Measurements from ENCODE around the gene PRUNE1.

The PRUNE1 gene

DNA sequence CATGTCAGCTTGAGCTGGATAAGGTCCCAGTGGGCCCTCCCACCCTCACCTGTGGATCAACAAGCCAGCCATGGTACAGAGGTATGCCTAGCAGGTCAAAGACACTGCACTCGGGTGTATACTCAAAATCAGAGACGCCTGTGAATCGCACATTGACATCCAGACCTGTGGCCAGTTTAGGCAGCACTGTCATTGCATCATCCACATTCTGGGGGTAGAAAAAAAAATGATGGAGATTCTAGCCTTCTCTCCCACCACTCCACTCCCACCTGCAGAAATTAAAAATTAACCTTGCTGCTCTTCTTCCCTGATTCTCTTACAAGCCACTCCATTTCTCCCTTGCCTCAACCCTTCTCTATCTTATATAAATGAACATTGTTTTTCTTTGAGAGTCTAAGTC lies 7.8 kb upstream of the PRUNE1 start:
- ChIA-PET POLR2A (interaction anchor here (1.1 kb wide), 1 partner anchor 60 kb away, joined by 4 read pairs; no protein-coding TSS in a partner anchor), CTCF (no interaction called here)

DNA sequence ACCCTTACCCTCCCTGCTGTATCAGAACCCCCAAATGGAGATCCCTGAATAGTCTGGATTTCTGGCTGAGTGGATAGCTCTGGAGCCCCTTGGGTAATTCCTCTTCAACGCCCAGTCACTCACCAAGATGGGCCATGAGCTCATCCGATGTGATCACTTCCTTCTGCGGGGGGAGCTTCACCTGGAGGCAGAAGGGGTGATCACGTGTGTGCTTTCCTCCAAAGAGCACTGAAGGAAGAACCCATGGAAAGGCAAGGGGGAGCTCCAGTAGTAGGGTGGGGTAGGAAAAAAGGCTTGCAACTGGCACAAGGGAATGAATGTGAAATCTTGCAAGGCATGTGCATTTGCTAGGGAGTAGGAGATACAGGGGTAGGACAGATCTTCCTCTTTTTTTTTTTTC lies 6.6 kb upstream of the PRUNE1 start:
- no peak for TF ChIP-seq L3MBTL2 (conservative IDR thresholded peaks at IDR 0.05)
- no peak for TF ChIP-seq SUZ12 (IDR thresholded peaks at IDR 0.05)
- TF ChIP-seq BHLHE40 (IDR thresholded peaks at IDR 0.05; ENCODE audit: borderline replicate concordance), result no peak
- no peak for TF ChIP-seq ARNT (IDR thresholded peaks at IDR 0.05)
- no peak for TF ChIP-seq LEF1 (IDR thresholded peaks at IDR 0.05; ENCODE audit: borderline replicate concordance)
- TF ChIP-seq TARDBP (IDR thresholded peaks at IDR 0.05), result no peak
- TF ChIP-seq ZNF384 (IDR thresholded peaks at IDR 0.05), result no peak
- TF ChIP-seq, protein P1, sequence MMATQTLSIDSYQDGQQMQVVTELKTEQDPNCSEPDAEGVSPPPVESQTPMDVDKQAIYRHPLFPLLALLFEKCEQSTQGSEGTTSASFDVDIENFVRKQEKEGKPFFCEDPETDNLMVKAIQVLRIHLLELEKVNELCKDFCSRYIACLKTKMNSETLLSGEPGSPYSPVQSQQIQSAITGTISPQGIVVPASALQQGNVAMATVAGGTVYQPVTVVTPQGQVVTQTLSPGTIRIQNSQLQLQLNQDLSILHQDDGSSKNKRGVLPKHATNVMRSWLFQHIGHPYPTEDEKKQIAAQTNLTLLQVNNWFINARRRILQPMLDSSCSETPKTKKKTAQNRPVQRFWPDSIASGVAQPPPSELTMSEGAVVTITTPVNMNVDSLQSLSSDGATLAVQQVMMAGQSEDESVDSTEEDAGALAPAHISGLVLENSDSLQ (IDR thresholded peaks at IDR 0.05), result no peak
- no peak for TF ChIP-seq FOXK2 (IDR thresholded peaks at IDR 0.05)
- TF ChIP-seq SP1 (IDR thresholded peaks at IDR 0.05), result no peak
- TF ChIP-seq FOXA1 (IDR thresholded peaks at IDR 0.05), result no peak
- CTCF ChIA-PET, result interaction anchor here (1.2 kb wide), 1 partner anchor 23 kb away, joined by 3 read pairs; no protein-coding TSS in a partner anchor
- DNase-seq (ENCODE audit: extremely low spot score), result no peak
- POLR2A ChIA-PET, result interaction anchor here (1.1 kb wide), 1 partner anchor 61 kb away, joined by 4 read pairs; no protein-coding TSS in a partner anchor

More for the DNA sequence above, 7.8 kb upstream of the PRUNE1 start:
- no peak for DNase-seq (ENCODE audit: extremely low spot score)
- no peak for TF ChIP-seq L3MBTL2 (conservative IDR thresholded peaks at IDR 0.05)
- TF ChIP-seq ZNF384 (IDR thresholded peaks at IDR 0.05), result no peak
- no peak for TF ChIP-seq FOXK2 (IDR thresholded peaks at IDR 0.05)
- no peak for TF ChIP-seq BHLHE40 (IDR thresholded peaks at IDR 0.05; ENCODE audit: borderline replicate concordance)
- TF ChIP-seq, protein P1 (IDR thresholded peaks at IDR 0.05), result no peak
- TF ChIP-seq FOXM1 (IDR thresholded peaks at IDR 0.05; ENCODE audit: borderline replicate concordance), result no peak
- no peak for TF ChIP-seq ARNT (IDR thresholded peaks at IDR 0.05)
- no peak for TF ChIP-seq NFRKB (IDR thresholded peaks at IDR 0.05)
- TF ChIP-seq TARDBP (IDR thresholded peaks at IDR 0.05), result no peak
- no peak for TF ChIP-seq SUZ12 (IDR thresholded peaks at IDR 0.05)
- TF ChIP-seq FOXA1 (IDR thresholded peaks at IDR 0.05), result no peak
- no peak for TF ChIP-seq CTBP1 (IDR thresholded peaks at IDR 0.05; ENCODE audit: borderline replicate concordance)
- TF ChIP-seq SP1 (IDR thresholded peaks at IDR 0.05), result no peak
- no peak for TF ChIP-seq ELF4 (IDR thresholded peaks at IDR 0.05)
- no peak for TF ChIP-seq HDGF (IDR thresholded peaks at IDR 0.05; ENCODE audit: borderline replicate concordance)
- no peak for TF ChIP-seq LEF1 (IDR thresholded peaks at IDR 0.05; ENCODE audit: borderline replicate concordance)

DNA sequence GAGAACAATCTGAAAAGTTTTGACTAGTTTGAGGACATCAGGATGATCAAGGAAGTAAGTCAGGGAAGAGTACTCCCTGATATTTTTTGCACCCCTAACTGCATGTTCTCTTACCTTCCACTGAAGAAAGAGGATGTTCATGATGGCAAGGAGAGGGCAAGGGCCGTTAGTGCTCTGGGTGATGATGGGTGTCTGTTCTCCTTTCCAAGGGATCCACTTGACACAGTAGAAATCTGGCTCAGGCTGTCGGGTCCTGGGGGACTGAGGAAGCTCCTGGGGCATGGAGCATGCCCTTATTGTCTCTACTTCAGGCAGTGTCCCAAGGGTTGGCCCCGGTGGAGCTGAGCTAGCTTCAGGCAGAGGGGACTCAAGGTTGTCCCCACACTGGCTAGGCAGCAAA lies 6.2 kb upstream of the PRUNE1 start:
- ChIA-PET CTCF (interaction anchor here (1.2 kb wide), 1 partner anchor 23 kb away, joined by 3 read pairs; no protein-coding TSS in a partner anchor), POLR2A (no interaction called here)
- no peak for DNase-seq (ENCODE audit: extremely low spot score)
- no peak for TF ChIP-seq ZNF384 (IDR thresholded peaks at IDR 0.05)

DNA sequence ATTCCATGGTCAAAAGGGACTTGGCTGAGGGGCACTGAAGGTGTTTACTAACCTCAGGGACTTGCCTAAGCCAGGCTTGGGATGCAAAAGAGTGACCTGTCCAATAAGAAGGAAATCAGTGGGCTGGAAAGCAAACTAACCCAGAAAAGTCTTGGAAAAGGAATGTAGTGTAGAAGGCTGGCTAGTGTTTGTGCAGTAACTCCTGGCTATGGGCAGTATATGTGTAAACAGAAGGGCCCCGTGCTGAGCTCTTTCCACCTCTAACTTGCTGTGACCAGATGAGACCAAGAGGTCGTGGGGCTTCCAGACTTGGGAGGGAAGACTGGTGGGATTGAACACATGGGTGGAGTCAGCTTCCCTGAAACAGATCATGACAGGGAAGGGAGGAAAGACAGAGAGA lies 5.6 kb upstream of the PRUNE1 start:
- ChIA-PET POLR2A (no interaction called here), CTCF (interaction anchor here (1.2 kb wide), 1 partner anchor 22 kb away, joined by 3 read pairs; no protein-coding TSS in a partner anchor)
- DNase-seq (ENCODE audit: extremely low spot score), result no peak
- TF ChIP-seq, protein P1 (IDR thresholded peaks at IDR 0.05), result no peak
- TF ChIP-seq HDGF (IDR thresholded peaks at IDR 0.05; ENCODE audit: borderline replicate concordance) (no peak), NFRKB (IDR thresholded peaks at IDR 0.05) (no peak), ARNT (IDR thresholded peaks at IDR 0.05) (no peak), SP1 (IDR thresholded peaks at IDR 0.05) (no peak), L3MBTL2 (conservative IDR thresholded peaks at IDR 0.05) (no peak), CTBP1 (IDR thresholded peaks at IDR 0.05; ENCODE audit: borderline replicate concordance) (no peak), LEF1 (IDR thresholded peaks at IDR 0.05; ENCODE audit: borderline replicate concordance) (no peak), FOXK2 (IDR thresholded peaks at IDR 0.05) (no peak)

DNA sequence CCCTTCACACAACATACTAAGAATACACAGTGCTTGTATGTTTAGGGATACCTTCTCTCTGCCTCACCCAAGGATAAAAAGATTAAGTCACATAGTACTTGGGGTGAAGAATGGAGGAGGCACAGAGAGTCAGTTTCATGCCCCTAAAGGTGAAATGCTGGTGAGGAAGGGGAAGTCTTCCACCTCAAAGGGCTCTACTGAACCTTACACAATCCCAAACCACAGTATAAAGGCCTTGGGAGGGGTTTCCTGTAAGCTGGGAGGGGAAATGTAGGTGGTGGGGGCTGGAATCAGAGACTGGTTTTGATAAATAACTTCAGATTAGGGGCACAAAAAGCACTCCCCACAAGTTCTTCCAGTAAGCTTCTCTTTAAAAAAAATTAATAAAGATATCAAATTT lies 5.1 kb upstream of the PRUNE1 start:
- DNase-seq (ENCODE audit: extremely low spot score), result no peak
- POLR2A ChIA-PET, result no interaction called here
- CTCF ChIA-PET, result no interaction called here
- TF ChIP-seq BHLHE40 (IDR thresholded peaks at IDR 0.05; ENCODE audit: borderline replicate concordance) (no peak), ARNT (IDR thresholded peaks at IDR 0.05) (no peak), NFRKB (IDR thresholded peaks at IDR 0.05) (no peak), TARDBP (IDR thresholded peaks at IDR 0.05) (no peak), FOXM1 (IDR thresholded peaks at IDR 0.05; ENCODE audit: borderline replicate concordance) (no peak), SUZ12 (IDR thresholded peaks at IDR 0.05) (no peak), FOXK2 (IDR thresholded peaks at IDR 0.05) (no peak), HDGF (IDR thresholded peaks at IDR 0.05; ENCODE audit: borderline replicate concordance) (no peak), FOXA1 (IDR thresholded peaks at IDR 0.05) (no peak), CTBP1 (IDR thresholded peaks at IDR 0.05; ENCODE audit: borderline replicate concordance) (no peak), ZNF384 (IDR thresholded peaks at IDR 0.05) (no peak), L3MBTL2 (conservative IDR thresholded peaks at IDR 0.05) (no peak), SP1 (IDR thresholded peaks at IDR 0.05) (no peak), LEF1 (IDR thresholded peaks at IDR 0.05; ENCODE audit: borderline replicate concordance) (no peak), ELF4 (IDR thresholded peaks at IDR 0.05) (no peak)
- TF ChIP-seq, protein P1 (IDR thresholded peaks at IDR 0.05), result no peak
